Measurements from ENCODE around the gene TULP4. TPM values are rescaled to one million over a fixed set of nuclear protein-coding genes. Genes with fewer than 3 reads are reported as not detected.

The TULP4 gene
- polyA plus RNA-seq, 3 donors = 6.5 to 10.6 (median 7.9) TPM

GRCh38 chr6:158328952-158329351 is 16.7 kb downstream of the TULP4 start:
- peaks cover 6 to 14% of the 10 kb centered on the region in 2 donors for H3K4me1 ChIP-seq (ENCODE audit: control insufficient read depth in 1 of 2, insufficient read depth in 2 of 2, low read length in 2 of 2)
- peaks cover 26% of the 10 kb centered on the region for H4K20me1 ChIP-seq (ENCODE audit: insufficient read depth, low read length)
- peaks cover 7 to 12% of the 10 kb centered on the region in 2 donors for H3K36me3 Mint-ChIP-seq
- no peak overlapping the region for H3K27ac Mint-ChIP-seq
- H3K27me3 Mint-ChIP-seq (ENCODE audit: low read depth in 3 of 3) = peaks cover 0 to 1% (median 0%) of the 10 kb centered on the region in 3 donors
- H3K4me3 ChIP-seq (replicated peaks in 1 of 3; ENCODE audit: low read depth in 2 of 3, low read length in 3 of 3) = no peak overlapping the region
- no peak overlapping the region for H3K4me2 ChIP-seq (replicated peaks; ENCODE audit: extremely low read depth, low read length, poor library complexity, severe bottlenecking)
- no peak for DNase-seq
- H3K79me2 ChIP-seq (ENCODE audit: insufficient read depth, low read length) = peaks cover 46% of the 10 kb centered on the region
- intact Hi-C loops (cut with micrococcal nuclease) = no loop called here
- H3K9me3 ChIP-seq (replicated peaks in 1 of 2; ENCODE audit: control insufficient read depth in 1 of 2, insufficient read depth in 1 of 2, low read length in 2 of 2) = peaks cover 9 to 13% of the 10 kb centered on the region in 2 donors
- no peak overlapping the region for H3K4me3 Mint-ChIP-seq
- H3K36me3 ChIP-seq (replicated peaks in 1 of 2; ENCODE audit: control insufficient read depth in 1 of 2, insufficient read depth in 2 of 2, low read length in 2 of 2) = peaks cover 0 to 12% of the 10 kb centered on the region in 2 donors
- peaks cover 30% of the 10 kb centered on the region for H3K4me1 Mint-ChIP-seq
- TF ChIP-seq CTCF (IDR thresholded peaks at IDR 0.05) = no peak
- no peak overlapping the region for H2AFZ ChIP-seq (ENCODE audit: insufficient read depth, low read depth, low read length, poor library complexity, severe bottlenecking)
- no peak overlapping the region for H3K9ac ChIP-seq (ENCODE audit: insufficient read depth, low read length, poor library complexity, severe bottlenecking)
- peaks cover 7 to 16% (median 12%) of the 10 kb centered on the region in 7 donors for H3K9me3 Mint-ChIP-seq
- no CpG with 5 or more reads among the region's 1 CpG for WGBS (ENCODE audit: insufficient coverage)
- no peaks in the 10 kb centered on the region for H3K27me3 ChIP-seq (ENCODE audit: control insufficient read depth in 2 of 2, insufficient read depth in 2 of 2, low read length in 2 of 2)
- no peak overlapping the region for H3K27ac ChIP-seq (ENCODE audit: low read depth in 1 of 2, low read length in 2 of 2)

GRCh38 chr6:158329531-158329930 is 17.3 kb downstream of the TULP4 start:
- Mint-ChIP-seq H3K9me3 (peaks cover 7 to 16% (median 12%) of the 10 kb centered on the region in 7 donors), H3K36me3 (peaks cover 7 to 12% of the 10 kb centered on the region in 2 donors), H3K4me1 (peaks cover 26% of the 10 kb centered on the region), H3K27me3 (ENCODE audit: low read depth in 3 of 3) (peaks cover 0 to 1% (median 0%) of the 10 kb centered on the region in 3 donors), H3K4me3 (no peak overlapping the region), H3K27ac (no peak overlapping the region)
- no peak for DNase-seq
- no peak overlapping the region for H3K4me2 ChIP-seq (replicated peaks; ENCODE audit: extremely low read depth, low read length, poor library complexity, severe bottlenecking)
- H3K27me3 ChIP-seq (ENCODE audit: control insufficient read depth in 2 of 2, insufficient read depth in 2 of 2, low read length in 2 of 2) = no peaks in the 10 kb centered on the region
- H3K27ac ChIP-seq (ENCODE audit: low read depth in 1 of 2, low read length in 2 of 2) = no peak overlapping the region
- H2AFZ ChIP-seq (ENCODE audit: insufficient read depth, low read depth, low read length, poor library complexity, severe bottlenecking) = no peak overlapping the region
- no peak for TF ChIP-seq CTCF (IDR thresholded peaks at IDR 0.05)
- H3K79me2 ChIP-seq (ENCODE audit: insufficient read depth, low read length) = peaks cover 41% of the 10 kb centered on the region
- no peak overlapping the region for H3K4me3 ChIP-seq (replicated peaks in 1 of 3; ENCODE audit: low read depth in 2 of 3, low read length in 3 of 3)
- H4K20me1 ChIP-seq (ENCODE audit: insufficient read depth, low read length) = peaks cover 20% of the 10 kb centered on the region
- peaks cover 0 to 12% of the 10 kb centered on the region in 2 donors for H3K36me3 ChIP-seq (replicated peaks in 1 of 2; ENCODE audit: control insufficient read depth in 1 of 2, insufficient read depth in 2 of 2, low read length in 2 of 2)
- H3K9ac ChIP-seq (ENCODE audit: insufficient read depth, low read length, poor library complexity, severe bottlenecking) = no peak overlapping the region
- no CpG with 5 or more reads among the region's 1 CpG for WGBS (ENCODE audit: insufficient coverage)
- H3K4me1 ChIP-seq (ENCODE audit: control insufficient read depth in 1 of 2, insufficient read depth in 2 of 2, low read length in 2 of 2) = peaks cover 6 to 14% of the 10 kb centered on the region in 2 donors
- intact Hi-C loops (cut with micrococcal nuclease) = no loop called here
- H3K9me3 ChIP-seq (replicated peaks in 1 of 2; ENCODE audit: control insufficient read depth in 1 of 2, insufficient read depth in 1 of 2, low read length in 2 of 2) = peaks cover 9 to 13% of the 10 kb centered on the region in 2 donors
